22Rv1 (cell line): ENCODE measurements around the gene ITGB1BP1.

Experiments
- CTCF ChIP-seq: fragments of 450-650 bp; IDR thresholded peaks from 2 replicates; pipeline ENCODE4 v1.5.1; 2017; ENCODE audit warnings: mild to moderate bottlenecking
- ZFX ChIP-seq: fragments of 450-650 bp; IDR thresholded peaks from 2 replicates; pipeline ENCODE4 v1.6.1; 2017; ENCODE audit warnings: antibody characterized with exemption, borderline replicate concordance

GRCh38 chr2:9358846-9359245 lies 64.5 kb downstream of the ITGB1BP1 start:
- TF ChIP-seq CTCF = no peak
- TF ChIP-seq ZFX = no peak
